Measurements from ENCODE around the gene SPINK4. TPM values are rescaled to one million over a fixed set of nuclear protein-coding genes. Genes with fewer than 3 reads are reported as not detected.

The SPINK4 gene
- total RNA-seq, 4 donors from 2014 or later, result not detected

DNA sequence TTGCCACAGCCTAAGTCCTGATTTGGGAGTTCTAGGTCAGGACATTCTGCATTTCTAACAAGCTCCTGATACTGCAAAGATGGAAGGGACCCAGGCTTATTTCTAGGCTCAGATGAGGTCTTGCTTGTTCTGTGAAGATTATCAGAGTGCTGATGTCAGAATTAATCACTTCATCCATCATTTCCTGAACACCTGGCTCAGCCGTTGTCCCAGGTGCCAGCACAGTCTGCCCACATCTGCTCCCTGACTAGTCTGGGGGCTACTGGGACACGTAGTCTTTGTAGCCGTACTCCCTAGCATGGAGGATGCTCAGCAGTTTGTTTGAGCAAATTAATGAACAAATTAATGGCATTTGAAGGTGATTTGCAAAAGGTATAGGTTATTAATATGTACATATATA, 17.9 kb upstream of the SPINK4 start:
- no peak for TF ChIP-seq POLR2A (IDR thresholded peaks at IDR 0.05)
- TF ChIP-seq, protein P1, sequence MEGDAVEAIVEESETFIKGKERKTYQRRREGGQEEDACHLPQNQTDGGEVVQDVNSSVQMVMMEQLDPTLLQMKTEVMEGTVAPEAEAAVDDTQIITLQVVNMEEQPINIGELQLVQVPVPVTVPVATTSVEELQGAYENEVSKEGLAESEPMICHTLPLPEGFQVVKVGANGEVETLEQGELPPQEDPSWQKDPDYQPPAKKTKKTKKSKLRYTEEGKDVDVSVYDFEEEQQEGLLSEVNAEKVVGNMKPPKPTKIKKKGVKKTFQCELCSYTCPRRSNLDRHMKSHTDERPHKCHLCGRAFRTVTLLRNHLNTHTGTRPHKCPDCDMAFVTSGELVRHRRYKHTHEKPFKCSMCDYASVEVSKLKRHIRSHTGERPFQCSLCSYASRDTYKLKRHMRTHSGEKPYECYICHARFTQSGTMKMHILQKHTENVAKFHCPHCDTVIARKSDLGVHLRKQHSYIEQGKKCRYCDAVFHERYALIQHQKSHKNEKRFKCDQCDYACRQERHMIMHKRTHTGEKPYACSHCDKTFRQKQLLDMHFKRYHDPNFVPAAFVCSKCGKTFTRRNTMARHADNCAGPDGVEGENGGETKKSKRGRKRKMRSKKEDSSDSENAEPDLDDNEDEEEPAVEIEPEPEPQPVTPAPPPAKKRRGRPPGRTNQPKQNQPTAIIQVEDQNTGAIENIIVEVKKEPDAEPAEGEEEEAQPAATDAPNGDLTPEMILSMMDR (IDR thresholded peaks at IDR 0.05), result no peak
- H3K4me1 ChIP-seq, result peaks cover 0 to 5% of the 10 kb centered on the region in 2 donors
- H3K4me3 ChIP-seq, result no peak overlapping the region
- no peaks in the 10 kb centered on the region for H3K9me3 ChIP-seq
- intact Hi-C loops (cut with DNase I; ENCODE audit: low total_unique reads), result loop anchor here (5.0 kb wide), 1 partner anchor 140 kb away; no protein-coding TSS in a partner anchor
- no peak overlapping the region for H3K27ac ChIP-seq
- no peaks in the 10 kb centered on the region for H3K27me3 ChIP-seq
- H3K36me3 ChIP-seq, result no peaks in the 10 kb centered on the region
- no peak for DNase-seq

DNA sequence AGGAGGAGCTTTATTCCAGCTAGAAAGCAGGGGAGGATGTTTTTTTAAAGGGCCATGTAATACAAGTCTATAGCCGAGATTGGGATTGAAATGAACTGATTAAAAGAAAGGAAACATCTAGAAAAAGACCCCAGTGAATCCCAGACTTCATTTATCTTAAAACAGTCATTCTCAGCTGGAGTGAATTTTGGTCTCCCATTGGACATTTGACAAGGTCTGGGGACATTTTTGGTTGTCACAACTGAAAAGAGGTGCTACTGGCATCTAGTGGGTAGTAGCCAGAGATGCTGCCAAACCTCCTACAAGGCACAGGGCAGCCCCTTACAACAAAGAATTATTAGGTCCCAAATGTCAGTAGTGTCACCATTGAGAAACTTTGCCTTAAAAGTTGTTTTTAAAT, 16.3 kb upstream of the SPINK4 start:
- H3K27me3 ChIP-seq, result no peaks in the 10 kb centered on the region
- H3K36me3 ChIP-seq, result no peaks in the 10 kb centered on the region
- no peak for DNase-seq
- intact Hi-C loops (cut with DNase I; ENCODE audit: low total_unique reads), result loop anchor here (5.0 kb wide), 1 partner anchor 141 kb away; no protein-coding TSS in a partner anchor
- no peak overlapping the region for H3K27ac ChIP-seq
- H3K4me1 ChIP-seq, result peaks cover 0 to 5% of the 10 kb centered on the region in 2 donors
- TF ChIP-seq, protein P1 (IDR thresholded peaks at IDR 0.05), result no peak
- TF ChIP-seq POLR2A (IDR thresholded peaks at IDR 0.05), result no peak
- no peak overlapping the region for H3K4me3 ChIP-seq
- H3K9me3 ChIP-seq, result no peaks in the 10 kb centered on the region

DNA sequence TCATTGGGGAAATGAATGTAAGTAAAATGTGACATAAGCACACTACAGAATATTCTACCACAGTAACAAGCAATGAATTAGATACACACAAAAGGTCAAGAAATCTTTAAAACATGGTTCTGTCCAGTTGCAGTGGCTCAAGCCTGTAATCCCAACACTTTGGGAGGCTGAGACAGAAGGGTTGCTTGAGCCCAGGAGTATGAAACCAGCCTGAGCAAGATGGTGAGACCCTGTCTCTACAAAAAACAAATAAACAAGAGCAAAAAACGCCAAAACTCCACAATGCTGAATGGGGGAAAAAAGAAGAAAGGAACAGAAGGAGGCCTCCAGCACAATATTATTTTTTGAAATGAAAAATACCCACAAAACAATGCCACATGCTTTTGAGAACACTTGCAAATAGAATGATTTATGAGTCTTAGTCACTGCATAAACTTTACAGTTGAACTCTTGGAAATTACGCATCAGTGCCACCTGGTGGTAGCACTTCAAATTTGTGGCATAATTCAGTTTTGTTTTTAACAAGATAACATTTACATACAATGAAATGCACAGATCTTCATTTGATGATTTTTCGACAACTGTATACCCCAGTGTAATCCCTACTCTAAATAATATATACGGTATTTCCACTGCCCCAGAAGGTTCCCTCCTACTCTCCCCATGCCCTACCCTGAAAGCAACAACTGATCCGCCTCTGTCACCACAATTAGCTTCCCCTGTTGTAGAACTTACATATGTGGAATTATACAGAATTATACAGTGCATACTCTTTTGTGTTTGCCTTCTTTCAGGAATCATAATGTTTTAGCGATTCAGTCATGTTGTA, 14.4 kb upstream of the SPINK4 start:
- no peak overlapping the region for H3K4me3 ChIP-seq
- TF ChIP-seq, protein P1 (IDR thresholded peaks at IDR 0.05), result peak; percentile 77 to 95 (median 90)
- no peak for TF ChIP-seq POLR2A (IDR thresholded peaks at IDR 0.05)
- intact Hi-C loops (cut with DNase I; ENCODE audit: low total_unique reads), result no loop called here
- H3K4me1 ChIP-seq, result peaks cover 0 to 5% of the 10 kb centered on the region in 2 donors
- DNase-seq, result peak; percentile 64 to 79
- H3K36me3 ChIP-seq, result no peaks in the 10 kb centered on the region
- H3K9me3 ChIP-seq, result no peaks in the 10 kb centered on the region
- peak overlapping the region in 1 of 2 donors; percentile 30 for H3K27ac ChIP-seq
- H3K27me3 ChIP-seq, result no peaks in the 10 kb centered on the region

DNA sequence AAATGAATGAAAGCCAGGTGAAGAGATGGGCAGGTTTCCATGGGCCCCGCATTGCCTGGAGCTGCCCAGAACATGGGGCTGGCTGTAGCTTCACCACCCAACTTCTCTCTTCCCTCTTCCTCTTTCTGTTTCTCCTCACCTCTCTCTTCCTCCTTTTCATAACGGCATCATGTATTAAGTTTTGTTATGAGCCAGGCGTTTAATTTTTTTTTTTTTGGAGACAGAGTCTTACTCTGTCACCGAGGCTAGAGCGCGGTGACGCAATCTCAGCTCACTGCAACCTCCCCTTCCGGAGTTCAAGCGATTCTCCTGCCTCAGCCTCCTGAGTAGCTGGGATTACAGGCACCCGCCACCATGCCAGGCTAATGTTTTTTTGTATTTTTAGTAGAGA, 13.0 kb upstream of the SPINK4 start:
- Histone ChIP-seq H3K4me1 (peaks cover 0 to 5% of the 10 kb centered on the region in 2 donors), H3K27ac (no peak overlapping the region), H3K9me3 (no peaks in the 10 kb centered on the region), H3K36me3 (no peaks in the 10 kb centered on the region), H3K27me3 (no peaks in the 10 kb centered on the region), H3K4me3 (no peak overlapping the region)
- no peak for DNase-seq
- no peak for TF ChIP-seq POLR2A (IDR thresholded peaks at IDR 0.05)
- TF ChIP-seq, protein P1 (IDR thresholded peaks at IDR 0.05), result no peak
- intact Hi-C loops (cut with DNase I; ENCODE audit: low total_unique reads), result no loop called here

- peaks cover 0 to 5% of the 10 kb centered on the region in 2 donors for H3K4me1 ChIP-seq
- H3K9me3 ChIP-seq, result no peaks in the 10 kb centered on the region
- intact Hi-C loops (cut with DNase I; ENCODE audit: low total_unique reads), result no loop called here
- no peak overlapping the region for H3K4me3 ChIP-seq
- no peaks in the 10 kb centered on the region for H3K36me3 ChIP-seq
- no peaks in the 10 kb centered on the region for H3K27me3 ChIP-seq
- no peak overlapping the region for H3K27ac ChIP-seq
- no peak for TF ChIP-seq POLR2A (IDR thresholded peaks at IDR 0.05)
- TF ChIP-seq, protein P1 (IDR thresholded peaks at IDR 0.05), result no peak
- DNase-seq, result no peak
Measured at GRCh38 chr9:33227741-33228140, 12.2 kb upstream of the SPINK4 start.

Data from uterus (tissue), 4 donors.